Psoas muscle (tissue), 8 donors: Measurements from ENCODE around the gene PAAF1. TPM values are rescaled to one million over a fixed set of nuclear protein-coding genes. Genes with fewer than 3 reads are reported as not detected.

Experiments
- ATAC-seq, 4 donors: fragments of 200-7000 bp; cut with Tn5 transposase; one replicate each; pipeline ENCODE4 v1.9.1; 2020; ENCODE audit warnings: moderate library complexity in 3 of 4, mild to moderate bottlenecking in 2 of 4
- DNase-seq, 2 donors: peaks; one replicate each; pipeline ENCODE4 v3.0.0-alpha.2; 2020
- H3K27ac ChIP-seq: fragments of 200-600 bp; one replicate; pipeline ENCODE4 v1.8.0; 2022
- H3K27me3 ChIP-seq, 3 donors: fragments of 200-600 bp in 1 of 3; one replicate each; pipeline versions ENCODE4 v1.6.1 to v1.8.0; 2013 to 2022; ENCODE audit warnings: low read length in 2 of 3, mild to moderate bottlenecking in 2 of 3, moderate library complexity in 1 of 3; ENCODE audit not compliant: insufficient read depth in 3 of 3
- H3K36me3 ChIP-seq, 2 donors: fragments of 200-600 bp in 1 of 2; one replicate each; pipeline versions ENCODE4 v1.6.1 to v1.8.0; 2013 to 2022; ENCODE audit warnings: low read depth in 1 of 2, mild to moderate bottlenecking in 1 of 2, moderate library complexity in 1 of 2; ENCODE audit not compliant: insufficient read depth in 1 of 2
- H3K4me1 ChIP-seq: fragments of 200-600 bp; one replicate; pipeline ENCODE4 v1.8.0; 2022
- H3K4me3 ChIP-seq: fragments of 200-600 bp; one replicate; pipeline ENCODE4 v1.8.0; 2022; ENCODE audit warnings: mild to moderate bottlenecking
- H3K9me3 ChIP-seq: fragments of 200-600 bp; one replicate; pipeline ENCODE4 v1.8.0; 2022
- CTCF ChIP-seq: fragments of 200-600 bp; IDR thresholded peaks from one replicate; pipeline ENCODE4 v1.8.0; 2022; ENCODE audit warnings: antibody characterized with exemption
- WGBS, 3 donors: extraction: QIAGEN DNeasy Blood & Tissue Kit; methylation state at CpG; one replicate each; pipeline versions ENCODE4 v1.1.6 to v1.1.7; 2013; 5-methylcytosine and 5-hydroxymethylcytosine counted together
- intact Hi-C, 2 donors: fragments of 100-400 bp; cut with DNase I; formaldehyde crosslinking; loops; one replicate each; pipeline versions ENCODE4 v1.11.0 to v1.14.2; 2022
- polyA plus RNA-seq, 3 donors: library from polyadenylated mRNA; stranded (reverse); fragments of 200-250 nt; gene quantifications; one replicate each; pipeline ENCODE4 v1.2.3, GENCODE V29; 2013
- total RNA-seq, 4 donors: library from RNA; stranded (reverse); fragmentation: NEBNext Ultra II Directional in 2 of 4; extraction: Animal tissue kit (Norgen Biotek cat#: 25700) in 2 of 4; gene quantifications; one replicate each; pipeline versions ENCODE4 v1.2.1 to v1.2.4, GENCODE V29; 2021 to 2023
- donor health status: healthy with polysubstance abuse.
- donor health status: DM: no; HTN: no; CAD: no; lungs with moderate emphysema.
- donor health status: Bipolar disorder and iron deficiency.
- donor health status: healthy.
- donor health status: DM: yes; HTN: yes; CAD: no.
- donor health status: DM: no; HTN: no; CAD: no.
- donor health status: DM: no; HTN: no; CAD: no.
- donor health status: DM: yes; HTN: yes; CAD: no.

PAAF1 gene
- total and polyA plus RNA-seq, 7 donors: 6.6 to 12.0 (median 9.3) TPM

DNA sequence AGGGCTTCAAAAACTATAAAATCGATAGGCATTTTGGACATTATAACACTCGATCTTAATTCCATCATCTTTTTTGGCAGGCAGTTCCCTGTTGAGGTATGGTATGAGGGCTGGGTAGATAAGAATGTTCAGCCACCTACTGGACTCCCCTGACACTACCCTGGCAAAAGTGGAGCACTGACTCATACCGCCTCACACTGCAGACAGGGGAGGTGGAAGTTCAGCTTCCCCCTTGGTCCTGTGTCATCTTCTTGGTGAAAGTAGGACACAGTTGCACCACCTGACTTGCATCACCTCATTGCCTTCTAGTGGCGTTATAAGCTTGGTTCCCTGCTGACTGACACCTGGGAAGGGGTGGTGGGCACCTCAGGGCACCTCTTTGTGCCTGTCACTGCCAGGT lies 30.4 kb downstream of the PAAF1 start:
- DNase-seq: peak; percentile 14 to 48

GRCh38 chr11:73912026-73912425 lies 35.2 kb downstream of the PAAF1 start:
- WGBS, 3 donors: 98 to 100% (median 100%) methylated on average over 2 of the region's 2 CpGs
- Histone ChIP-seq H3K36me3 (peaks cover 11 to 80% of the 10 kb centered on the region in 2 donors), H3K4me1 (no peaks in the 10 kb centered on the region)

More for the DNA sequence above, 30.4 kb downstream of the PAAF1 start:
- no peaks in the 10 kb centered on the region for H3K9me3 ChIP-seq
- H3K36me3 ChIP-seq: peaks cover 0 to 78% of the 10 kb centered on the region in 2 donors
- intact Hi-C loops: no loop called here
- no peaks in the 10 kb centered on the region for H3K27me3 ChIP-seq
- peak; percentile 90 to 94 (median 93) for ATAC-seq
- peak overlapping the region; percentile 44 for H3K27ac ChIP-seq
- no peaks in the 10 kb centered on the region for H3K4me1 ChIP-seq
- no peak overlapping the region for H3K4me3 ChIP-seq
- TF ChIP-seq CTCF: peak; percentile 12
- 83 to 94% (median 84%) methylated on average over 4 of the region's 4 CpGs for WGBS, 3 donors

GRCh38 chr11:73913472-73913871 lies 36.7 kb downstream of the PAAF1 start:
- DNase-seq (no peak), ATAC-seq (no peak)
- Histone ChIP-seq H3K4me3 (no peak overlapping the region), H3K27me3 (no peaks in the 10 kb centered on the region), H3K4me1 (no peaks in the 10 kb centered on the region), H3K36me3 (peaks cover 11 to 95% of the 10 kb centered on the region in 2 donors), H3K9me3 (no peaks in the 10 kb centered on the region), H3K27ac (no peak overlapping the region)
- TF ChIP-seq CTCF: no peak
- intact Hi-C loops: no loop called here

More at GRCh38 chr11:73912026-73912425, 35.2 kb downstream of the PAAF1 start:
- ATAC-seq: no peak
- H3K4me3 ChIP-seq: no peak overlapping the region
- intact Hi-C loops: no loop called here
- H3K27ac ChIP-seq: no peak overlapping the region
- H3K9me3 ChIP-seq: no peaks in the 10 kb centered on the region
- H3K27me3 ChIP-seq: no peaks in the 10 kb centered on the region
- TF ChIP-seq CTCF: no peak
- no peak for DNase-seq

DNA sequence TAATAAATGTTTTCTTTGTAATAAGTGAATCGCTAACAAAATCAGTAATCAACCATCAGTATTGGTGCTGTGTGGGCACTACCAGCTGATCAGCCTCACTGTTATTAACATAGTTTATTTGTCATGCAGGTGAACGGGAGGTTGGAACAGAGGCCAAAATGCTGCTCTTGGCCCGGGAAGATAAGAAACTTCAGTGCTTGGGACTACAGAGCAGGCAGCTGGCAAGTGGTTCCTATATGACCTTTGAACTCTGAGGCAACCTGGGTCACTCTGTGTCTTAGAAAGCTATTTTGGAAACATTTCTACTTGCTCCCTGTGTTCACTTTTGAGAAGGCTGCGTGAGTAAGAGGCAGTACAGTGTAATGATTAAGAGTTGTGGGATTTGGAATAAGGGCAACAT lies 37.5 kb downstream of the PAAF1 start:
- intact Hi-C loops: no loop called here
- no peaks in the 10 kb centered on the region for H3K27me3 ChIP-seq
- peaks cover 17 to 100% of the 10 kb centered on the region in 2 donors for H3K36me3 ChIP-seq
- 88 to 91% (median 90%) methylated on average over 4 of the region's 4 CpGs for WGBS, 3 donors
- no peak overlapping the region for H3K27ac ChIP-seq
- ATAC-seq: no peak
- no peak for DNase-seq
- H3K9me3 ChIP-seq: no peaks in the 10 kb centered on the region
- no peak overlapping the region for H3K4me3 ChIP-seq
- H3K4me1 ChIP-seq: no peaks in the 10 kb centered on the region
- no peak for TF ChIP-seq CTCF

DNA sequence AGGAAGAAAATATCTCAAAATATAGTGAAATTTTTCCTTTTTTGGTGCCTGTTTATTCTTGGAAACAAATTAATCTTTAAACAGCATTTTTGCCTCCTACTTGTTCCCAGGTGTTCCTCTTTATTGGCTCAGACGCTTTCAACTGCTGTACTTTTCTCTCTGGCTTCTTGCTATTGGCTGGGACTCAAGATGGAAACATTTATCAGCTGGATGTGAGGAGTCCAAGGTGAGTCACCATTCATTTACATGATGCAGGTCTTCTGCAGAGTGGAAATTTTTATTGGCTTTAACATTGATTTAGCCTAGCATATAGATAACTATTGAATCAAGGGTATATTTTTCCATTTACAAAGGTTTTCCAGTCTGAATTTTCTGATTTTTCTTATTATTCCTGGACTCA lies 39.6 kb downstream of the PAAF1 start:
- no peak for ATAC-seq
- Histone ChIP-seq H3K9me3 (no peaks in the 10 kb centered on the region), H3K27me3 (no peaks in the 10 kb centered on the region), H3K4me3 (no peak overlapping the region), H3K4me1 (no peaks in the 10 kb centered on the region), H3K27ac (no peak overlapping the region), H3K36me3 (peaks cover 21 to 100% of the 10 kb centered on the region in 2 donors)
- intact Hi-C loops: no loop called here
- WGBS, 3 donors: 82 to 97% (median 92%) methylated on average over 1 of the region's 1 CpG
- TF ChIP-seq CTCF: no peak
- DNase-seq: no peak
